K562 (cell line): ENCODE data around the gene ZDHHC6. TPM values are rescaled to one million over a fixed set of nuclear protein-coding genes. Genes with fewer than 3 reads are reported as not detected.

Experiments
- ATAC-seq: fragments of 200-7000 bp; cut with Tn5 transposase; 3 replicates; pipeline ENCODE4 v1.9.1; 2020; ENCODE audit warnings: moderate library complexity
- BruUV-seq: library from RNA; stranded (reverse); fragments of 400-500 nt; replicated peaks from 2 replicates; lab custom pipeline; 2021; lab: Mats Ljungman, UMichigan
- CTCF ChIA-PET: fragments of 300-600 bp; formaldehyde crosslinking; extraction: SDS; loops from one replicate; lab custom pipeline; 2021; ENCODE audit warnings: low intra/inter-chr PET ratio; lab: Yijun Ruan, JAX
- POLR2A ChIA-PET: fragments of 300-600, 350-650 bp; sonication (Branson Sonifier 250); formaldehyde crosslinking; extraction: SDS; loops from one replicate; lab custom pipeline; 2021; ENCODE audit warnings: antibody characterized with exemption, inconsistent platforms; lab: Yijun Ruan, JAX
- DNase-seq, 4 experiments: peaks; one replicate each; pipeline versions ENCODE4 v3.0.0 to v3.0.0-alpha.2; 2011 to 2018; ENCODE audit warnings: low spot score in 3 of 4, mixed read lengths in 3 of 4; ENCODE audit errors: extremely low read depth in 1 of 4
- FAIRE-seq: peaks from 2 replicates; lab custom pipeline; 2011; peaks lifted over from hg19 to GRCh38; lab: Jason Lieb, UNC
- H2AFZ ChIP-seq: 2 replicates; pipeline ENCODE4 v1.6.0; 2011; ENCODE audit warnings: low read depth, low read length, control low read depth, inconsistent platforms
- H3K27ac ChIP-seq: fragments of 200-600 bp; 3 replicates; pipeline ENCODE4 v1.8.0; 2011; ENCODE audit warnings: low read depth, mild to moderate bottlenecking, control low read depth, inconsistent platforms, low read length, moderate library complexity, mixed read lengths; ENCODE audit errors: extremely low read depth
- H3K27me3 ChIP-seq, 2 experiments: fragments of 300-600 bp in 1 of 2; 2 replicates in 1 of 2; 3 replicates in 1 of 2; pipeline versions ENCODE4 v1.6.0 to v1.8.0; 2011; ENCODE audit warnings: inconsistent platforms in 2 of 2, low read length in 2 of 2, mild to moderate bottlenecking in 1 of 2, mixed read lengths in 1 of 2, moderate library complexity in 1 of 2; ENCODE audit not compliant: control insufficient read depth in 2 of 2, insufficient read depth in 2 of 2
- H3K36me3 ChIP-seq: fragments of 300-600 bp; 3 replicates; pipeline ENCODE4 v1.8.0; 2011; ENCODE audit warnings: mild to moderate bottlenecking, low read length, inconsistent platforms; ENCODE audit not compliant: control insufficient read depth, insufficient read depth
- H3K4me1 ChIP-seq, 2 experiments: fragments of 200-600 bp in 1 of 2; replicated peaks in 1 of 2; 2 replicates in 1 of 2; 3 replicates in 1 of 2; pipeline versions ENCODE4 v1.5.1 to v1.8.0; 2011; ENCODE audit warnings: inconsistent platforms in 2 of 2, low read length in 2 of 2, mild to moderate bottlenecking in 1 of 2, mixed read lengths in 1 of 2, moderate library complexity in 1 of 2; ENCODE audit not compliant: control insufficient read depth in 2 of 2, insufficient read depth in 2 of 2
- H3K4me2 ChIP-seq: 2 replicates; pipeline ENCODE4 v1.6.1; 2011; ENCODE audit warnings: low read length, control low read depth, inconsistent platforms, mixed read lengths; ENCODE audit not compliant: insufficient read depth
- H3K4me3 ChIP-seq: fragments of 200-600 bp; sonication (generic), shearing (Covaris generic); 2 replicates; pipeline ENCODE4 v1.5.1; 2016; ENCODE audit warnings: control low read depth, inconsistent platforms
- H3K79me2 ChIP-seq: fragments of 200-600 bp; 3 replicates; pipeline ENCODE4 v1.8.0; 2011; ENCODE audit warnings: low read length, inconsistent platforms; ENCODE audit not compliant: control insufficient read depth, insufficient read depth
- H3K9ac ChIP-seq, 2 experiments: 2 replicates each; pipeline versions ENCODE4 v1.6.0 to v1.6.1; 2011; ENCODE audit warnings: low read depth in 2 of 2, low read length in 2 of 2, control low read depth in 1 of 2, inconsistent platforms in 1 of 2, mild to moderate bottlenecking in 1 of 2, mixed read lengths in 1 of 2; ENCODE audit not compliant: insufficient read depth in 1 of 2
- H3K9me1 ChIP-seq: one replicate; pipeline ENCODE4 v1.6.0; 2011; ENCODE audit warnings: inconsistent platforms, mild to moderate bottlenecking, low read length, moderate library complexity; ENCODE audit not compliant: control insufficient read depth, insufficient read depth
- H3K9me3 ChIP-seq: replicated peaks from 2 replicates; pipeline ENCODE4 v1.5.1; 2011; ENCODE audit warnings: low read depth, low read length, inconsistent platforms; ENCODE audit not compliant: control insufficient read depth, insufficient read depth
- H4K20me1 ChIP-seq: replicated peaks from 2 replicates; pipeline ENCODE4 v1.6.1; 2011; ENCODE audit warnings: low read length, inconsistent platforms, mixed read lengths; ENCODE audit not compliant: control insufficient read depth, insufficient read depth
- ATF7 ChIP-seq: fragments of 450-650 bp; IDR thresholded peaks from 2 replicates; pipeline ENCODE4 v1.7.1; 2014; ENCODE audit warnings: mild to moderate bottlenecking, moderate library complexity
- CREM ChIP-seq: IDR thresholded peaks from 2 replicates; pipeline ENCODE4 v1.6.1; 2014; ENCODE audit warnings: antibody characterized with exemption, low read depth
- ERF ChIP-seq: fragments of 450-650 bp; formaldehyde crosslinking; IDR thresholded peaks from 2 replicates; pipeline ENCODE4 v1.4.0; 2020; ENCODE audit warnings: mild to moderate bottlenecking, mixed read lengths
- NFIX ChIP-seq: fragments of 250-450 bp; sonication (Bioruptor Pico); IDR thresholded peaks from 2 replicates; pipeline ENCODE4 v1.4.0; 2020; ENCODE audit warnings: low read depth, mild to moderate bottlenecking, moderate library complexity
- NR2C2 ChIP-seq, 2 experiments: fragments of 200-800 bp in 1 of 2; sonication (Bioruptor generic) in 1 of 2; sonication (generic) in 1 of 2; formaldehyde crosslinking in 1 of 2; IDR thresholded peaks; 2 replicates each; pipeline versions ENCODE4 v1.6.1 to v1.8.0; 2016 to 2022; ENCODE audit warnings: mild to moderate bottlenecking in 1 of 2, missing compliant biosample characterization in 1 of 2, missing genetic modification characterization in 1 of 2, missing genetic modification reagents in 1 of 2
- NR4A1 ChIP-seq, 2 experiments: fragments of 250-450 bp in 1 of 2; fragments of 450-650 bp in 1 of 2; sonication (Bioruptor Pico) in 1 of 2; IDR thresholded peaks; 2 replicates each; pipeline versions ENCODE4 v1.4.0 to v1.6.1; 2016 to 2020; ENCODE audit warnings: mild to moderate bottlenecking in 2 of 2, missing compliant biosample characterization in 1 of 2, missing genetic modification characterization in 1 of 2, moderate library complexity in 1 of 2
- RNF2 ChIP-seq: sonication (generic); IDR thresholded peaks from 2 replicates; pipeline ENCODE4 v1.6.1; 2016
- SAFB2 ChIP-seq: fragments of 200-400 bp; formaldehyde crosslinking; IDR thresholded peaks from 2 replicates; pipeline ENCODE4 v1.6.1; 2018; ENCODE audit warnings: borderline replicate concordance, low read length, low read depth, moderate library complexity; ENCODE audit not compliant: severe bottlenecking
- SIN3B ChIP-seq: fragments of 450-650 bp; IDR thresholded peaks from 2 replicates; pipeline ENCODE4 v1.6.1; 2017; ENCODE audit warnings: low read depth, mild to moderate bottlenecking, moderate library complexity
- ZNF277 ChIP-seq: fragments of 250-450 bp; sonication (Bioruptor Pico); IDR thresholded peaks from 2 replicates; pipeline ENCODE4 v1.8.0; 2022; ENCODE audit warnings: inconsistent platforms, mild to moderate bottlenecking, moderate library complexity, borderline replicate concordance
- WGBS: fragments of 100-300 bp; shearing (Covaris generic); methylation state at CpG from one replicate; pipeline ENCODE4 v1.1.6; 2016; ENCODE audit warnings: low coverage, mixed read lengths; ENCODE audit not compliant: insufficient coverage; ENCODE audit errors: missing lambda C conversion rate; 5-methylcytosine and 5-hydroxymethylcytosine counted together
- in situ Hi-C: fragments of 300-500 bp; cut with MboI; formaldehyde crosslinking; loops from 4 replicates; pipeline ENCODE4 v1.15.0; 2018; ENCODE audit warnings: inconsistent platforms, mixed read lengths
- intact Hi-C: fragments of 100-400 bp; cut with micrococcal nuclease; formaldehyde crosslinking; loops from 2 replicates; pipeline ENCODE4 v1.14.2; 2022
- polyA plus RNA-seq, 8 experiments: library from polyadenylated mRNA; depleted of rRNA in 4 of 8; stranded (reverse) in 5 of 8; unstranded in 3 of 8; fragments of >200 nt; fragmentation: Nextera tagmentation in 2 of 8; fragmentation: Illumina TruSeq in 1 of 8; extraction: Ambion mirVana in 2 of 8; extraction: Trizol in 1 of 8; gene quantifications; 2 replicates each; pipeline versions ENCODE4 v1.2.1 to v1.2.3, GENCODE V29; 2011 to 2014; ENCODE audit warnings: inconsistent platforms in 1 of 8, missing spikeins in 1 of 8
- total RNA-seq, 7 experiments: library from RNA; depleted of rRNA in 6 of 7; stranded (reverse); fragments of >200 nt in 6 of 7; fragmentation: Illumina TruSeq in 2 of 7; extraction: Trizol in 2 of 7; gene quantifications; 2 replicates each; pipeline versions ENCODE4 v1.2.1 to v1.2.3, GENCODE V29; 2011 to 2021; ENCODE audit warnings: low replicate concordance in 1 of 7
- TF ChIP-seq, protein P1 (sequence below): fragments of 450-650 bp; IDR thresholded peaks from 2 replicates; pipeline ENCODE4 v1.6.1; 2014; ENCODE audit warnings: low read depth, mild to moderate bottlenecking, moderate library complexity, borderline replicate concordance
- TF ChIP-seq, protein P2 (sequence below): fragments of 250-450 bp; sonication (Bioruptor Pico); IDR thresholded peaks from 2 replicates; pipeline ENCODE4 v1.8.0; 2021; ENCODE audit warnings: mild to moderate bottlenecking, moderate library complexity

The ZDHHC6 gene
- total and polyA plus RNA-seq, 9 of the 15 experiments (the other 6 are each of a cell fraction or from before 2014, with no cell fraction given), result 13.6 to 30.5 (median 21.5) TPM

DNA sequence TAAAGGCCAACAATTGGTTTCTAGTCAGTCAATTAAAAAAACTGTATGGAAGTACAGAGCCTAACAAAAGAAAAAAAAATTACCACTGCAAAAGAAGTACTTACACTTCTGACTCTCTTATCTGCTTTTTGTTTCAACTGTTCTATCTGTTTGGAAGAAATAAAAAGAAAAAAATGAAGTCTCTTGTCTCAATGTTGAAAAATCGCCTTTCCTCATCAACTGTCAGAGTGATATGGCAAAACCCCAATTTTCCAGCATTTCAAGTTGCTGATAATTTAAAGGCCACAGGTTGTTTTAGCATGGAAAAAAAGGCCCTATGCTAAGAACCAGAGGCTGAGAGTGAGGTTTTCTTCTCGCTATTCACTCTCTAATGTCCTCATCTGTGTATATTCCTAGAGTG is 13.6 kb downstream of the ZDHHC6 start:
- no peak for FAIRE-seq
- no TSS peak for BruUV-seq
- Histone ChIP-seq H3K27ac (no peak overlapping the region), H3K4me1 (peaks cover 0 to 4% of the 10 kb centered on the region in 2 experiments; a peak in 1 of 5 replicates), H3K9me3 (no peaks in the 10 kb centered on the region), H3K9ac (no peak overlapping the region), H2AFZ (no peak overlapping the region), H3K36me3 (peaks cover 57% of the 10 kb centered on the region; the same call in 2 of the 3 replicates), H3K27me3 (no peaks in the 10 kb centered on the region), H3K4me2 (no peak overlapping the region), H3K79me2 (no peaks in the 10 kb centered on the region), H3K4me3 (no peak overlapping the region), H4K20me1 (no peaks in the 10 kb centered on the region), H3K9me1 (no peaks in the 10 kb centered on the region)
- no peak for TF ChIP-seq RNF2
- TF ChIP-seq NFIX, result no peak
- TF ChIP-seq CREM, result no peak
- no peak for TF ChIP-seq SAFB2
- TF ChIP-seq SIN3B, result no peak
- no peak for TF ChIP-seq NR2C2 (CRISPR knock-in tag; IDR thresholded peaks at IDR 0.05)
- TF ChIP-seq NR2C2 (tag; IDR thresholded peaks at IDR 0.05), result no peak
- TF ChIP-seq, protein P1, sequence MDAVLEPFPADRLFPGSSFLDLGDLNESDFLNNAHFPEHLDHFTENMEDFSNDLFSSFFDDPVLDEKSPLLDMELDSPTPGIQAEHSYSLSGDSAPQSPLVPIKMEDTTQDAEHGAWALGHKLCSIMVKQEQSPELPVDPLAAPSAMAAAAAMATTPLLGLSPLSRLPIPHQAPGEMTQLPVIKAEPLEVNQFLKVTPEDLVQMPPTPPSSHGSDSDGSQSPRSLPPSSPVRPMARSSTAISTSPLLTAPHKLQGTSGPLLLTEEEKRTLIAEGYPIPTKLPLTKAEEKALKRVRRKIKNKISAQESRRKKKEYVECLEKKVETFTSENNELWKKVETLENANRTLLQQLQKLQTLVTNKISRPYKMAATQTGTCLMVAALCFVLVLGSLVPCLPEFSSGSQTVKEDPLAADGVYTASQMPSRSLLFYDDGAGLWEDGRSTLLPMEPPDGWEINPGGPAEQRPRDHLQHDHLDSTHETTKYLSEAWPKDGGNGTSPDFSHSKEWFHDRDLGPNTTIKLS, result no peak
- no peak for TF ChIP-seq ERF (CRISPR knock-in tag)
- TF ChIP-seq ZNF277 (CRISPR knock-in tag), result no peak
- TF ChIP-seq ATF7, result no peak
- TF ChIP-seq, protein P2, sequence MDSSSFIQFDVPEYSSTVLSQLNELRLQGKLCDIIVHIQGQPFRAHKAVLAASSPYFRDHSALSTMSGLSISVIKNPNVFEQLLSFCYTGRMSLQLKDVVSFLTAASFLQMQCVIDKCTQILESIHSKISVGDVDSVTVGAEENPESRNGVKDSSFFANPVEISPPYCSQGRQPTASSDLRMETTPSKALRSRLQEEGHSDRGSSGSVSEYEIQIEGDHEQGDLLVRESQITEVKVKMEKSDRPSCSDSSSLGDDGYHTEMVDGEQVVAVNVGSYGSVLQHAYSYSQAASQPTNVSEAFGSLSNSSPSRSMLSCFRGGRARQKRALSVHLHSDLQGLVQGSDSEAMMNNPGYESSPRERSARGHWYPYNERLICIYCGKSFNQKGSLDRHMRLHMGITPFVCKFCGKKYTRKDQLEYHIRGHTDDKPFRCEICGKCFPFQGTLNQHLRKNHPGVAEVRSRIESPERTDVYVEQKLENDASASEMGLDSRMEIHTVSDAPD (CRISPR knock-in tag), result no peak
- no peak for TF ChIP-seq NR4A1 (CRISPR knock-in tag; IDR thresholded peaks at IDR 0.05)
- TF ChIP-seq NR4A1 (tag; IDR thresholded peaks at IDR 0.05), result no peak
- in situ Hi-C loops, result no loop called here
- POLR2A ChIA-PET, result interaction anchor here (0.5 kb wide), 1 partner anchor 250 kb away, joined by 3 read pairs; the partner anchor contains the start of gene GPAM
- ATAC-seq, result no peak
- no peak for DNase-seq
- intact Hi-C loops, result no loop called here
- WGBS, result 89% methylated on average over 2 of the region's 2 CpGs
- CTCF ChIA-PET, result no interaction called here
